HG03066 (cell line): ENCODE results near the gene PHF19.

ENCODE experiments used
- ATAC-seq: cut with Tn5 transposase; IDR thresholded peaks from one replicate; pipeline ENCODE4 v1.9.1; 2021; ENCODE audit warnings: low read depth; ENCODE audit not compliant: unreplicated experiment

Gene PHF19

DNA sequence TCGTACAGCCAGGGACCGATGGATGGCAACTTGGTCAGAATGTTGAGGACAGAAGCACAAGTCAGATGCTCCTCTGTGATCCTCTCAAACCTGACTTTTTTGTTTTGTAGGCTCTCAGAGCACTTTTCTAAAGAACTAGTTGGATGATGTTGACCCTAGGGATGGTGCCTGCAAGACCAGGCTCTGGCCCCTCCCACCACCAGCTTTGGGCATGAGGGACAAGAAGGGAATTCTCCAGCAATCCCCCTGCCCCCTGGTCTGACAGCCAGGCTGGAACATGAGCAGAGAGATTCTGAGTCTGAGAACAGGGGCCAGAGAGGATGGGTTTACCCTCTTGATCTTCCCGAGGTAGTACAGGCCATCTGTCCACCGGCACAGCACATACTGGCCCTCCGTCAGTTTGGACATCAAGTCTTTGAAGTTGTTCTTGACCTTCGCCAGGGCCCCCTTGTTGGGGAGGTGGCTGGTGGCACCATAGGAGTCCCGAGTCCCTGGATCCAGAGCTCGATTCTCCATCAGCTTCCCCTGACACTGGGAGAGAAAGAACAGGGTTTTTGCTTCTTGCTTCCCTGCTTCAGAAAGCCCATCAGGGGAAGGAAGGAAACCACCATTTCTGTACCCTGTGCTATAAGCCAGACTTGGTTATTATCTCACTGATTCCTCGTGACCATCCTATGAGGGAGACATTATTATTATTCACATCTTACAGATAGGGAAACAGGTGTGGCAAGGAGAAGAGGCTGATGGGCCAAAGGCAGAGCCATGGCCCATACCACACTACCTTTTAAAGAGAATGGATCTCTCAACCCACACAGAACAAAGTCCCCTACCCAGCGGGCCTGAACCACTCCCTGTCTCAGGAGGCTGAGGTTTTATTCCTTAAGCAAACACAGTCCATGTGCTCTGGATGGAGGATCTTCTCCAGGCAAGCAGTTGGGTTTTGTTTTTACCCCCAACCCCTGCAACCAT is 2.5 kb downstream of the PHF19 start:
- ATAC-seq = no peak

DNA sequence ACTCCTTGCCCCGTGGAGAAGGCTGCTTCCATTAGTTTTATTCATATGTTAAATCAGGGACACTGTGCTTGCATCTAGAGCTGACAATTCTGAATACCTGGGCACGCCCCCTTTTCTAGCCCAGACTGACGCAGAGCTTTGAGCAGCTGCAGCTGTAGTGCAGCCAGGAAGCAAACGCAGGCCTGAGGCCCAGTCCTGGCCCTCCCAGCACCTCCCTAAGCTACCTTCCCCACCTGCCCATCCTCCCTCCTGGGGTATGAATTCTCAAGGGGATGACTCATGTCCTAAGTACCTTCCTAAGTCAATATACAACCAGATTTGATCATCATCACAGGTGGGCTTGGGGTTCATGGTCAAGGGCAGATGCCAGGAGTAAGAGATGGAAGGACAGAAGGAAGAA is 3.5 kb downstream of the PHF19 start:
- ATAC-seq = no peak

DNA sequence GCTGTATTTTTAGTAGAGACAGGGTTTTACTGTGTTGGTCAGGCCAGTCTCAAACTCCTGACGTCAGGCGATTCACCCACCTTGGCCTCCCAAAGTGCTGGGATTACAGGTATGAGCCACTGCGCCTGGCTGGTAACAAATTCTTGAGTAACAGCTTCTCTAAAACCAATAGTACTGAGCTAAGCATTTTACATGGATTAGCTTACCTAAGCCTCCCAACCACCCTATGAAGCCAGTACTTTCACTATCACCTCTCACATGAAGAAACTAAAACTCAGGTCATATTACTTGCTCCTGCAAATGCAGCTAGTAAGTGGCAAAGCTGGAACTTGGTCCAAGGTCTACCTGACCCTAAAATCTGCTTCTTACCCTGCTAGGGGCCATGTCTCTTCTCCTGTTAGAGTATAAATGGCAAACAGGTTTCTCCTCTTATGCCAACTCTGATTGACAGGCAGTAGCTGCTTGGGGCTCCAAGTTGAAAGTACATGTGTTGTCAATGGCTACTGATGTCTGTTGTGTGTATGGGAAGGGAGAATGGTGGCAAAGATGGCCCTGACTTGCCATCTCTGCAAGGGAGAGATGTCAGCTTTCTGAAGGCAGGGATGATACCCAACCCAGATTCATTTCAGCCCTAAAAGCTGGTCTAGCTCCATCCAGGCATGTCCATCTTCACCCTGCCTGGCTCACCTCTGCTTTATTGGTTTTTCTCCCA is 4.0 kb downstream of the PHF19 start:
- no peak for ATAC-seq

DNA sequence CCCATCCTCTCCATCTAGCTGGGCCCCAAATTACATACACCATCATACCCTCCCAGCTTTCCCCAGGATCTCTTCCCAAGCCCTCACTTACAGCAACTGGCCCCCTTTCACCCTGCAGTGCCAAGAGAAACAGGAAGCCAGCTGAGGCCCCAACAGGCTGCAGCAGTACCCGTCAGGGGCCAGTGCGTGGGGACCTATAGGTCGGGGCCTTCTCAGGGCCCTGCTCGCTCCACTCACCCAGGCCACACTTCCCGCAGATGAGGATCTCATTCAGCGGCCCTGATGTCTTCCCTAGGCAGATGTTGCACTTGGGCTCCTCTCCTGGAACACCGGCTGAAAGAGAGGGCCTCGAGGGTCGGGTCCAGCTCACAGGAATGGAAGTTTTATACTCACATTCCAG is 6.8 kb downstream of the PHF19 start:
- ATAC-seq = no peak

DNA sequence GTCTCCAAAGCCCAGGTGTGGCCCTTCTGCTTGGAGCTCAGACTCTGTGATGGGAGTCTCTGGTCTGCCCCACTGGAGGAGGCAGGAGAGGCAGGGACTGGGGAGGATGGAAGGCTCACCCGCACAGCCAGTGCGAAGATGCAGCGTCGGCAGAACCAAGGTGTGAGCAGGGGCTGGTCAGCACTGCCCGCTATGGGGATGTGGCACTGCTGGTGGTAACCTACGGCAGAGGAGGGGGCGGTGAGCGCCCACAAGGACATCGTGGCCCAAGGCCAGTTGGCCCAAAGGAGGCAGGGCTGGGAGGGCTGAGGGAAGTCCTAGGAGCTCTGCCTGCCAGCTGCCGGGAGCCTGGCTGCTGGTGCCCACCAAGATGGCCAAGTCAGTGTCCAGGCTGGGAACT is 7.3 kb downstream of the PHF19 start:
- ATAC-seq = no peak

DNA sequence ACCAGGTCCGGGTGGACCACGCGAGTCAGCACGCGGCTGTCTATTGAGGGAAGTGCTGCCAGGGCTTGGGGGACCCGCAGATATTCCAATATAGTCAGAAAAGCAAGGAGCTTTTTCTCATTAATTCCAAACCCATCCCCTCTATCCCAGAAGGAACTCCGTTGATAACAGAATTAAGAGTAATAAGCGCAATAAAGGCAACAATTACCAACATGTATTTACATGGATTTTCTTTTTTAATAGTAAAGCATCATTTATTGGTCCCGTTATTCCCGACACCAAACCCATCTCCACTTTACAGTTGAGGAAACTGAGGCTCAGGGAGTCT is 7.7 kb downstream of the PHF19 start:
- no peak for ATAC-seq

DNA sequence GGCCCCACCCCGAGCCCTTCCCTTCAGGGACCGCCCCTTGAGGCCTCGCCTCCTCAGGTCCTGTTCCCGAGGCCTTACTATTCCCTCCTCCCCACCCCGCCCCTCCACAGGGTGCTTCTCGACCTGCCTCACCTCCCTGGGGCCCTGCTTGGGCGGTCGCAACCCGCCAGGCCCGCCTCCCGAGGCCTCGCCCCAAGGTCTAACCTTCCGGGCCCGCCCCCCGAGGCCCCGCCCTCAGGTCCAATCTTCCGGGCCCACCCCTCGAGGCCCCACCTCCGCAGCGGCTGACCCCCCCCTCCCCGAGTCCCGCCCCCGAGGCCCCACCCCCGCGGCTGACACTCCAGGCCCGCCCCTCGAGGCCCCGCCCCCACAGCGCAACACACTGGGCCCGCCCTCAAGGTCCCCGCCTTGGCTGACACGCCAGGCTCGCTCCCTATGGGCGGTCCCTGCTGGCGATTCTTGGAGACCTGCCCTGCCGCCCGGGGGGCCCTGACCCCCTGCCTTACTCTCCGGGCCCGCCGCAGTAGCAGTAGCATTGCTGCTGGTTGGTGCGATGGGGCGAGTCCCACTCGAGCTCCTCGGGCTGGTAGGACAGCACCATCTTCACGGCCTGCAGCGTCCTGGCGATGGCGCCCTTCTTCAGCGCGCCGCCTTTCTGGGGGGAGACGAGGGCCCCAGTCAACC is 8.2 kb downstream of the PHF19 start:
- peak; percentile 85 for ATAC-seq

DNA sequence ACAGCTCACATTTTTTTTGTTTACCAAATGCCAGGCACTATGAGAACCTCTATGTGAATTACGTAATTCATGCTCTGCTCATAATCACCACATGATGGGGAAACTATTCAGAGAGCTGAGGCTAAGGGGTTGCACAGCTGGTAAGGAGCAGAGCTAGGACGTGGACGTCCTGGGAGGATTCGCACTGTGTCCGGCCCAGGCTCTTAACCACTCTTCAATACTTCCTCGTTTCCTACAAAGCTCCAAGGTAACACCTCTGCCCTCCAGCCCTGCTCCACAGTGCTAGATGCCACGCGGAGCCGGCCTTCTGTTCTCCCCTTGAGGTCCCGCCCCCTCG is 8.7 kb downstream of the PHF19 start:
- ATAC-seq = no peak

DNA sequence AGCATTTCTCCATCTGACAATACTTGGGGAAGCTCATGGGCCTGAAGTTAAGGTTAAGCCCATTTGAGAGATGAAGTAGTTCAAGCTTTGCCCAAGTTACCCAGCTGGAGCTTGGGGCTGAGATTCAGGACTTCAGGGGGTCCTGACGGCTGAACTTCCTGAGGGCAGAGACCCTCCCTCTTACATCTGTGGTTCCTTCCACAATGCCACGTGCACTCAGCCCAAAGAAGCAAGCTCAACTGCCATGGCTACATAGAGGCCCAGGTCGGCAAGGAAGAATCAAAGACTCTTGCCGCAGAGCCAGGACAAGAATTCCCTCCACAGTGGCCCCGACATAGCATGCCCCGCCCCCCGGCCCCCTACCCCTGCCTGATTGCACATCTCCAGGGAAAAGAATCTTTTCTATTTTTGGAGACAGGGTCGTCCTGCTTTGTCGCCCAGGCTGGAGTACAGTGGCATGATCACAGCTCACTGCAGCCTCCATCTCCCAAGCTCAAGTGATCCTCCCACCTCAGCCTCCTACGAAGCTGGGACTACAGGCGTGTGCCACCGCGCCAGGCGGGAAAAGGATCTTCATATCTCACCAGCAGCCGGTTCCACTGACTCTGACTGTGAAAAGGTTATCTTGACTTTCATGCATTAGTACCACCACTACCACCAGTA is 9.2 kb downstream of the PHF19 start:
- ATAC-seq = no peak

DNA sequence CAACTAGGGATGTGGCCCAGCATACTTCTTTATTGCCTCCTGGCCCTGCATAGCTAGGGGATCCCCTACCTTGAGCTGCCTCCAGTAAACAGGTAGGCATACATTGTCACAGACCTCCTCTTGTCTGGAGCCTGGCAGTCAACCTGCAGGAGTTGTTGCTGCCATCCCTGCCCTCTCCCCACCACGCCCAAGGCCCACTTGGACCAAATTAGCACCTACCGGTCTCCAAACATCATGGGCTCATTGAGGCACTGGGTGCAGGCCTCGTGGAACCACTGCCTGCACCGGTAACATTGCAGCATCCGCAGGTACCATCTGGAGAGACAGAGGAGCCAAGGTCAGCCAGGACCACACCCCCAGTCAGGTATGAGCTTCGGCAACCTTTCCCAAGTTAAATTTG is 10.3 kb downstream of the PHF19 start:
- no peak for ATAC-seq

DNA sequence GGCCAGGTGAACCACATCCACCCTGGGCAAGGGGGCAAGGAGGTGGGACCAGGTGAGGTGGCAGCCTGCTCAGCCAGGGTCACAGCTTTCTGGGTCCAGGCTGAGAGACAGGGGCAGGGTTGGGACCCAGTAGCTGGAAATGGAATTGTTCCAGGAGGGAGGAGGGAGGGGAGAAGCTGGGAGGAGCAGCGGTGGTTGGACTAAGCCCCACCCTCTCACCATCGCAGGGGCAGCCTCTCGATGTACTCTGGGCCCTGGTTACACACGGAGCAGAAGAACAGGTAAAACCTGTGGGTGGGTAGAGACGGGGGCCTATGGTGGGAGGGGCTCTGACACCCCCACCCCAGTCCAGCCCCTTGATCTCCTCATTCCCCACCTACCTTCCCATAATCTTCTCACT is 11.2 kb downstream of the PHF19 start:
- no peak for ATAC-seq

DNA sequence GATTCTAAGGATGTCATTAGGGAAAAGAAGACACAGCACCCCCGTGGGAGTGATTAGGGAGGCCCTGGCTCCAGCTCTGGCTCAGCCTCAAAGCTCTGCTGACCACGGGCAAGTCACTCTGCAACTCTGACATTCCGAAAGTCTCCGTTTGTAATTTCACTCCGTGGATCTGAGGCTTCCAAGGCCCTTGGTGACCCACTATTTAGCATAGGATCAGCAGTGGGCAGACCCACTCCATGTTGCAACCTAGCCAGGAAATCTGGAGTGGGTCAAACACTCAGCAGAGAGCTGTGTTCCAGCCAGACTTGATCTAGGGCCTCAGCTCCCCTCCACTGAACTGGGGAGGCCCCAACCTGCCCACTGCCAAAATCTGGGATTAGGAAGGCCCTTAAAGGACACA is 11.8 kb downstream of the PHF19 start:
- ATAC-seq = no peak

DNA sequence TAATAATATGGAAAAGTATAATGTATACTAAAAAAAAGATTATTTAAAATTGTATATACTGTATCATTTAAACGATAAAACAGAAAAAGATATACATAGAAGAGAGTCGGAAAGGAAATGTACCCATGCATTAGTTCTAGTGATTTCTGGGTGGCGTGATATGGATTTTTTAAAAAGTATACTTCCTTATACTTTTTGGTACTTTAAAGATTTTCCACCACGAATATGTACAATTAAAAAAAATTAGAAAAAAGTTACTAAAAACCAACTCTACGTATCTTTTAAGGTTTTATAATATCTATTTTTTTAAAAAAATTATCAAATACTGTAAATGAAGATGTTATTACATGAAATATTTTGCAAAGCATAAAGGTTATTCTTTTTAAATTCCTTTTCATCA is 12.3 kb downstream of the PHF19 start:
- no peak for ATAC-seq

DNA sequence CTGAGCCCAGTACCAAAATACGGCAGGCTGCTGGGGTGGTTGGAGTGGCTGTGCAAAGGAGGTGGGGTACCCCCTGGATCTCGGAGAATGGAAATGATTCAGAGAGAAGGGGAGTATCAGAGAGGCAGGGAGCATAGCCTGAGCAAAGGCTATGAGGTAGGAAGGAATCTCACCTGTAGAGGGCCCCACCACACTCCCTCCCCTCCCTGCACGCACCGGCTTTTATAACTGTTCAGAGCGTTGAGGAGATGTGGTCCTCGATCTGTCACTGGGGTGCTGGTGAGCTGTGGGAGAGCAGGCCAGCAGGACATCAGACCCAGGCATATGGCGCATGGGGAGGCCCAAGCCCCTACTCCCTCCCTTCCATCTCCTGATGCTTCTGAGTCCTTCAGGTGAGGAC is 13.2 kb downstream of the PHF19 start:
- no peak for ATAC-seq

DNA sequence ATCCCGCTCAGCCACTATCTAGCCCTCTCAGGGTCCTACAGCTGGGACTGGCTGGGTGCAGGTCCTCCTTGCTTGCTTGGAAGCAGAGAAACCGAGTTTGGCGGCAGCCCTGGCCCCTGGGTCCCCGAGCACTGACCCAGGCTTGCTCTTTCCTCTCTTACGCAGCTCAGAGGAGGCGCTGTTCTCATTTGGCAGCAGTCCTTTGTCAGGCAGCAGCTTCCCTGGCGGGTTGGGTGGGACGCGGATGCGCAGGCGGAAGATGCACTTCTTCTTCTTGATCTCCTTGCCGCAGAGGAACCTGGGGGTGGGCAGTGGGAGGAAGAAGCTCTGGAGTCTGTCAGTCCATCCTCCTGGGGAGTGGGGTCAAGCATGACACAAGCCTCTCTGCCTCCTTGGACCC is 14.5 kb downstream of the PHF19 start:
- ATAC-seq = no peak

DNA sequence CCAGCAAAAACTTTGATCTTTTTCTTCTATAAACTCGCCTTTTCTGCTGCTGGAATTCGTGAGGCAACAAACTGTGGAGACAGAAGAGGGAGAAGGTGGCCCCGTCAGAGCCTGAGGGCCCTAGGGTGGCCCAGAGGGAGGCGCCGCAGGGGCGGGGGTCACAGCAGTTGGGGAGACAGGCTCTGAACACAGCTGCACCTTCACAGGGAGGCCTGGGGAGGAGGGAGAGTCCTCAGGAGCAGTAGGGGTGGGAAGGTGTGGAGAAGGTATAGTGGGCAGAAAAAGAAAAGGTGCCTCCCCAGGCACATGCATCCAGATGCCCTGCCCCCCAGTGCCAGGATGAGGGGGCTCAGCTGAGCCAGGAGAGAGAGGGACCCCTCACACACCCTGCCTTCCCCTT is 15.1 kb downstream of the PHF19 start:
- ATAC-seq = no peak

DNA sequence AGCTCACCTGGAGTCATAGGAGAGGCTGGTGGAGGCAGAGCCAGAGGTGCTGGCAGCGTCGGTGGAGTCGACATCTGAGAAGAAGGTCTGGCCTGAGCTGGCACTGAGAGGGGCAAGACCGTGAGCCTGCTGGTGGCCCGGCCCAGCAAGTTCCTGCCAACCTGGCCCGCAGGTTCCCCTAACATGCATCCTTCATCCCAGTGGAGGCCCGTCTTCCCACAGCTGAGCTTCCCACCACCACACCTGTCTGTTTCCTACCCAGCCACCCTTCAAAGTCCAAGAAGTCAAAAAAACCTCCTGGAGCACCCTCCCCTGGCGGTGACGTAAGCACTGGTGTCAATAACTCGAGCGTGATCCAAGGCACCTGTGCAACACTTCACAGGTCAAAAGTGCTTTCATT is 16.9 kb downstream of the PHF19 start:
- ATAC-seq = no peak

DNA sequence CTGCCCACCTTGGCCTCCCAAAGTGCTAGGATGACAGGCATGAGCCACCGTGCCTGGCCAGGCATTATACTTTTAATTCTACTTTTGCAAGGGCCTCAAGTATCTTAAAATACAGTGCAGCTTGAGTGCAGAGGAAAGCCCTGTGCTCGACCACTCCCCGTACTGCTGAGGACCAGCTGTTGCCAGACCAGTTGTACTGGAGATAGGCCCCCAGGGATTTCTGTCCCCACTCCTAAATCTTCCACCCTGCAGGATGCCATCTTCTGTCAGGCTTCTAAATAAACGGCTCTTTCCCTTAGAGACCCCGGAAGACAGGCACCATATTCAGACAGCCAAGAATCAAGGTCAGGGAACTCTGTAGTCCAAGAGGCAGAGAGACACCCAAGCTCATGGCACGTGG is 17.6 kb downstream of the PHF19 start:
- no peak for ATAC-seq

DNA sequence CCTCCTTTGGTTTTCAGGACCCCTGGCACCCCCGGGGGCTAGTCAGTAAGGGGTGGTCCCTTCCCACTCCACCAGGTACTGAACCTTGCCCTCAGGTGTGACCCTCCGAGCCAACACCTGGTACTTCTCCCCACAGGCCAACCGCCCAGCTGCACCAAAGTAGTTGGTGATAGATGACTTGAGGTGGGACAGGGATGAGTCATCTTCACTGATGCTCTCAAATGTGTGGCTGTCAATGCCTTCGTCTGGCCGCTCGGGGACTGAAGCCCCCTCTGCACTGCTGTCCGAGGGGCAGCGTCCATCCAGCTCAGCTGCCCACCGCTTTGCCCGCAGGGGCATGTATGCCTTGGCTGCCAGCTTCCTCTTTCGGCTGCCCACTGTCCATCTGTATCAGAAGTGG is 19.1 kb downstream of the PHF19 start:
- ATAC-seq = no peak

DNA sequence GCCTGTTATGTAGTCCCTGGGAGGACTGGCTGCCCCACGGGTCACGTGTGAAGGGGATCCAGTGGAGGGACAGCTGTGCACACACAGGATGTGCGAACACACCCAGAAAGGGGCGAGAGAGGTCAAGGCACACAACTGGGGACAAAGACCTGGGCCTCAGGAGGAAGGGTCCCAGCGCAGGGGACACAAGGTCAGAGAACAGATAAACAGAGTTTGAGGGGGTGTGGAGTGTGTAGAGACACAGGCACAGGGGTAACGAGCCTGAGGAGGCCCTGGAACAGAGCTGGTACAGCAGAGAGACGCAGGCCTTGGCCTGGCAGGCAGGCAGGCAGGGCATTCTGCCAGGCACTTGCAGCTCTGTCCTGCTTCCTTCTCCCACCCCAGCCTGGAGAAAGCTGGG is 19.5 kb downstream of the PHF19 start:
- ATAC-seq = no peak

DNA sequence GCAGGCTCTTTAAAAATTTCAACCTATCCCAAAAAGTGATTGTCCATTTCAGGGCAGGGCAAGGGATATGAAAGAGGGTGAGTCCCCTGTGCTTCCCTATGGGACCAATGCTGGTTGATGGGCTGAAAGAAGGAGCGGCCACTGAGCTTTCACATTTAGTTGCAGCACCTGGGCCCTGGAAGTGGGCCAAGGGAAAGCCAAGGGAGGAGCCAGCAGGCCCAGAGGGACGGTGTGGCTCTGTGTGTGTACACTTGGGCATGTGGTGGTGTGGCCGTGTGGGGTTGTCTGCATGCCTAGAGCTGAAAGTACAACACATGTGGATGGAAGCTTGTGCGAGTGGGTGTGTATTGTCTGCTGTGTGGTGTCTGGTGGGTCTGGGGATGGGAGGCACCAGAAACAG is 20.3 kb downstream of the PHF19 start:
- no peak for ATAC-seq
